Activated T-helper 1 cell treated with anti-CD3 and anti-CD28 coated beads, Interleukin-2, amount 50 U/mL, for 16 hours (primary cell): Measurements from ENCODE around the gene STXBP5.

ENCODE experiments used
- DNase-seq, 2 donors: peaks; one replicate each; pipeline ENCODE4 v3.0.0-alpha.2; 2020; ENCODE audit warnings: low read depth in 1 of 2, low spot score in 1 of 2

Gene STXBP5

GRCh38 chr6:147178355-147178754, 25.9 kb upstream of the STXBP5 start:
- DNase-seq, result no peak

GRCh38 chr6:147179809-147180208, 24.4 kb upstream of the STXBP5 start:
- no peak for DNase-seq

- no peak for DNase-seq
Measured at GRCh38 chr6:147180926-147181325, 23.3 kb upstream of the STXBP5 start.

GRCh38 chr6:147184379-147184778, 19.8 kb upstream of the STXBP5 start:
- no peak for DNase-seq

GRCh38 chr6:147185216-147185615, 19.0 kb upstream of the STXBP5 start:
- DNase-seq, result no peak

- no peak for DNase-seq
Measured at GRCh38 chr6:147190556-147190955, 13.7 kb upstream of the STXBP5 start.

GRCh38 chr6:147192278-147192911, 11.8 kb upstream of the STXBP5 start:
- DNase-seq, result no peak

GRCh38 chr6:147194652-147195411, 9.4 kb upstream of the STXBP5 start:
- DNase-seq, result no peak

- no peak for DNase-seq
Measured at GRCh38 chr6:147195510-147195909, 8.7 kb upstream of the STXBP5 start.

GRCh38 chr6:147195987-147196386, 8.2 kb upstream of the STXBP5 start:
- DNase-seq, result no peak

GRCh38 chr6:147200711-147201110, 3.5 kb upstream of the STXBP5 start:
- no peak for DNase-seq

GRCh38 chr6:147201885-147202515, 2.2 kb upstream of the STXBP5 start:
- DNase-seq, result no peak

GRCh38 chr6:147202516-147203310, 1.5 kb upstream of the STXBP5 start:
- DNase-seq, result peak; percentile 51 to 68

- peak; percentile 32 to 63 for DNase-seq
Measured at GRCh38 chr6:147203311-147204059, 732 bp upstream of the STXBP5 start.

GRCh38 chr6:147204843-147205311, 660 bp downstream of the STXBP5 start:
- no peak for DNase-seq

- DNase-seq, result no peak
Measured at GRCh38 chr6:147205690-147206600, 1.7 kb downstream of the STXBP5 start.

GRCh38 chr6:147207351-147207750, 3.1 kb downstream of the STXBP5 start:
- no peak for DNase-seq

- DNase-seq, result no peak
Measured at GRCh38 chr6:147207837-147208754, 3.9 kb downstream of the STXBP5 start.
